K562 (cell line): Measurements from ENCODE around the gene ACTN1. TPM values are rescaled to one million over a fixed set of nuclear protein-coding genes. Genes with fewer than 3 reads are reported as not detected.

ENCODE experiments used
- ARID1B ChIP-seq: fragments of 450-650 bp; IDR thresholded peaks from 2 replicates; pipeline ENCODE4 v1.6.1; 2016; ENCODE audit warnings: antibody characterized with exemption, mild to moderate bottlenecking, inconsistent platforms
- ATF1 ChIP-seq, 2 experiments: fragments of 450-650 bp in 1 of 2; IDR thresholded peaks; 2 replicates each; pipeline ENCODE4 v1.6.1; 2016; ENCODE audit warnings: missing compliant biosample characterization in 1 of 2, missing genetic modification characterization in 1 of 2
- BHLHE40 ChIP-seq: IDR thresholded peaks from 2 replicates; pipeline ENCODE4 v1.6.1; 2011; ENCODE audit warnings: low read length, improper control_type of control experiment
- BRD9 ChIP-seq: fragments of 450-650 bp; IDR thresholded peaks from 2 replicates; pipeline ENCODE4 v1.6.1; 2018; ENCODE audit warnings: low read depth; ENCODE audit not compliant: partially characterized antibody
- CBX8 ChIP-seq: fragments of 200-600 bp; sonication (generic); IDR thresholded peaks from 2 replicates; pipeline ENCODE4 v1.6.1; 2012; ENCODE audit warnings: borderline replicate concordance, mixed run types, low read depth, mild to moderate bottlenecking, moderate library complexity, mixed read lengths, low read length, control low read depth, inconsistent platforms; ENCODE audit not compliant: poor library complexity, severe bottlenecking; ENCODE audit errors: extremely low read depth
- CCNT2 ChIP-seq: IDR thresholded peaks from 2 replicates; pipeline ENCODE4 v1.6.1; 2011; ENCODE audit warnings: borderline replicate concordance, low read depth, mild to moderate bottlenecking, moderate library complexity, mixed read lengths, low read length; ENCODE audit not compliant: insufficient read length; ENCODE audit errors: extremely low read depth
- CSDE1 ChIP-seq, 2 experiments: fragments of 450-650 bp; IDR thresholded peaks; 2 replicates each; pipeline ENCODE4 v1.6.1; 2016; ENCODE audit warnings: mild to moderate bottlenecking in 1 of 2
- ETS2 ChIP-seq: IDR thresholded peaks from 2 replicates; pipeline ENCODE4 v1.6.1; 2016; ENCODE audit warnings: borderline replicate concordance, missing genetic modification characterization, mild to moderate bottlenecking, moderate library complexity, missing compliant biosample characterization; ENCODE audit not compliant: poor library complexity, severe bottlenecking
- HDGF ChIP-seq: fragments of 450-650 bp; IDR thresholded peaks from 2 replicates; pipeline ENCODE4 v1.6.1; 2016
- HMG20A ChIP-seq: fragments of 450-650 bp; formaldehyde crosslinking; conservative IDR thresholded peaks from 2 replicates; pipeline ENCODE4 v1.4.0; 2020; ENCODE audit warnings: mild to moderate bottlenecking, mixed read lengths
- MEF2A ChIP-seq: IDR thresholded peaks from 2 replicates; pipeline ENCODE4 v1.6.1; 2011; ENCODE audit warnings: low read depth, mild to moderate bottlenecking, low read length, moderate library complexity; ENCODE audit not compliant: control insufficient read depth
- NFE2L1 ChIP-seq: fragments of 450-650 bp; IDR thresholded peaks from 2 replicates; pipeline ENCODE4 v1.6.1; 2016; ENCODE audit warnings: missing genetic modification characterization, low read depth, mild to moderate bottlenecking, missing compliant biosample characterization, moderate library complexity, borderline replicate concordance
- NFXL1 ChIP-seq: fragments of 450-650 bp; formaldehyde crosslinking; IDR thresholded peaks from 2 replicates; pipeline ENCODE4 v1.4.0; 2021; ENCODE audit warnings: mild to moderate bottlenecking
- NR2C2 ChIP-seq, 2 experiments: fragments of 200-800 bp in 1 of 2; sonication (Bioruptor generic) in 1 of 2; sonication (generic) in 1 of 2; formaldehyde crosslinking in 1 of 2; IDR thresholded peaks; 2 replicates each; pipeline versions ENCODE4 v1.6.1 to v1.8.0; 2016 to 2022; ENCODE audit warnings: mild to moderate bottlenecking in 1 of 2, missing compliant biosample characterization in 1 of 2, missing genetic modification characterization in 1 of 2, missing genetic modification reagents in 1 of 2
- PRPF4 ChIP-seq: fragments of 200-400 bp; formaldehyde crosslinking; IDR thresholded peaks from one replicate; pipeline ENCODE4 v1.6.1; 2017; ENCODE audit warnings: low read length, low read depth, mild to moderate bottlenecking; ENCODE audit not compliant: insufficient read depth, poor library complexity, severe bottlenecking
- SMAD4 ChIP-seq: fragments of 250-450 bp; sonication (Bioruptor Pico); conservative IDR thresholded peaks from 2 replicates; pipeline ENCODE4 v1.8.0; 2021; ENCODE audit warnings: inconsistent platforms, mild to moderate bottlenecking, moderate library complexity
- TARDBP ChIP-seq: fragments of 450-650 bp; IDR thresholded peaks from 2 replicates; pipeline ENCODE4 v1.6.1; 2016
- TBP ChIP-seq: optimal IDR thresholded peaks from 2 replicates; pipeline ENCODE3; 2011; ENCODE audit warnings: low read depth, low read length, improper control_type of control experiment
- TEAD4 ChIP-seq, 2 experiments: sonication (generic) in 1 of 2; formaldehyde crosslinking in 1 of 2; IDR thresholded peaks; 2 replicates each; pipeline versions ENCODE4 v1.6.1 to v1.8.0; 2012 to 2022; ENCODE audit warnings: borderline replicate concordance in 1 of 2, inconsistent platforms in 1 of 2, low read length in 1 of 2, mild to moderate bottlenecking in 1 of 2, missing genetic modification reagents in 1 of 2
- ZNF197 ChIP-seq: fragments of 200-800 bp; sonication (Bioruptor generic); IDR thresholded peaks from 2 replicates; pipeline ENCODE4 v1.6.1; 2016; ENCODE audit warnings: low read depth, missing genetic modification characterization, missing compliant biosample characterization
- polyA plus RNA-seq, 8 experiments: library from polyadenylated mRNA; depleted of rRNA in 4 of 8; stranded (reverse) in 5 of 8; unstranded in 3 of 8; fragments of >200 nt; fragmentation: Nextera tagmentation in 2 of 8; fragmentation: Illumina TruSeq in 1 of 8; extraction: Ambion mirVana in 2 of 8; extraction: Trizol in 1 of 8; gene quantifications; 2 replicates each; pipeline versions ENCODE4 v1.2.1 to v1.2.3, GENCODE V29; 2011 to 2014; ENCODE audit warnings: inconsistent platforms in 1 of 8, missing spikeins in 1 of 8
- total RNA-seq, 7 experiments: library from RNA; depleted of rRNA in 6 of 7; stranded (reverse); fragments of >200 nt in 6 of 7; fragmentation: Illumina TruSeq in 2 of 7; extraction: Trizol in 2 of 7; gene quantifications; 2 replicates each; pipeline versions ENCODE4 v1.2.1 to v1.2.3, GENCODE V29; 2011 to 2021; ENCODE audit warnings: low replicate concordance in 1 of 7
- TF ChIP-seq, protein P1 (sequence below): fragments of 450-650 bp; IDR thresholded peaks from 2 replicates; pipeline ENCODE4 v1.6.1; 2017; ENCODE audit warnings: antibody characterized with exemption
- TF ChIP-seq, protein P2 (sequence below): fragments of 450-650 bp; formaldehyde crosslinking; IDR thresholded peaks from 2 replicates; pipeline ENCODE4 v1.4.0; 2020; ENCODE audit warnings: mild to moderate bottlenecking, moderate library complexity
- TF ChIP-seq, protein P3 (sequence below): fragments of 450-650 bp; formaldehyde crosslinking; conservative IDR thresholded peaks from 2 replicates; pipeline ENCODE4 v1.4.0; 2022; ENCODE audit warnings: mild to moderate bottlenecking, missing genetic modification characterization

The ACTN1 gene
- total and polyA plus RNA-seq, 9 of the 15 experiments (the other 6 are each of a cell fraction or from before 2014, with no cell fraction given): 2.2 to 67.7 (median 34.5) TPM

DNA sequence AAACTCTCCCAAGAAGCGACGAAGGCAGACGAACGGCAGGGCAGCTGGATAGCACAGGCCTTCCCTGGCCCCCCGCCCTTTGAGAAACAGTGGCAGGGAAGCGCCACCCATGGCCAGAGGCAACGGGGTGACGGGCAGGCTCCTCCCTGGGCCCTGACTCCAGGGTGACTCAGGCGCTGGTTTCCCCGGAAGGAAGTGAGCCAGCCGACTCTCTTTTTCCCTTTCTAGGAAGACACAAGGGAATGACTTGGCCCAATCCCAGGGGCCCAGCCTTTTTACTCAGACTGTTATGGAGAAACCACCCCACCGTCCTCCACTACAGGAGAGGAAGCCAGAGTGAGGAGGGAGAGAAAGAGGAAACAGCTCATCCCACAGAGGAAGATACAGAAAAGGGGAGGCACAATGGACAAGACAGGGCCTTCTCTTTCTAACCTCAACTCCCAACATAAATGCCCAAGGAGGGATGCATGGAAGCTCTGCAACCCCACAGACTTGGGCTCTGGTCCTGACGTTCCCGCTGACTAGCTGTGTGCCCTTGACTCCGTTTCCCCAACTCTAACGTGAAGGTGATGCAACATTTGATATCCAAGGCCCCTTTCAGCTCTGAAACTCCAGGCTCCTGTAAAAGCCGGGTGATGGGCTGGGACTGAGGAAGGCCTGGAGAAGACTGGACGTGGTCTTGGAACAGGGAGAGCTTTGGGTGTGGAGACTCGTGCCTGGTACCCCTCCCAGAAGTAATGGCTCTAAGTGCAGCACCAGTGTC is 27.9 kb downstream of the ACTN1 start (continued):
- TF ChIP-seq, protein P1, sequence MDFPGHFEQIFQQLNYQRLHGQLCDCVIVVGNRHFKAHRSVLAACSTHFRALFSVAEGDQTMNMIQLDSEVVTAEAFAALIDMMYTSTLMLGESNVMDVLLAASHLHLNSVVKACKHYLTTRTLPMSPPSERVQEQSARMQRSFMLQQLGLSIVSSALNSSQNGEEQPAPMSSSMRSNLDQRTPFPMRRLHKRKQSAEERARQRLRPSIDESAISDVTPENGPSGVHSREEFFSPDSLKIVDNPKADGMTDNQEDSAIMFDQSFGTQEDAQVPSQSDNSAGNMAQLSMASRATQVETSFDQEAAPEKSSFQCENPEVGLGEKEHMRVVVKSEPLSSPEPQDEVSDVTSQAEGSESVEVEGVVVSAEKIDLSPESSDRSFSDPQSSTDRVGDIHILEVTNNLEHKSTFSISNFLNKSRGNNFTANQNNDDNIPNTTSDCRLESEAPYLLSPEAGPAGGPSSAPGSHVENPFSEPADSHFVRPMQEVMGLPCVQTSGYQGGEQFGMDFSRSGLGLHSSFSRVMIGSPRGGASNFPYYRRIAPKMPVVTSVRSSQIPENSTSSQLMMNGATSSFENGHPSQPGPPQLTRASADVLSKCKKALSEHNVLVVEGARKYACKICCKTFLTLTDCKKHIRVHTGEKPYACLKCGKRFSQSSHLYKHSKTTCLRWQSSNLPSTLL: no peak
- TF ChIP-seq TBP (no peak), CCNT2 (no peak), ZNF197 (no peak), SMAD4 (CRISPR knock-in tag) (no peak; the same call in 1 of the 2 replicates), CSDE1 (IDR thresholded peaks at IDR 0.05) (no peak), HMG20A (CRISPR knock-in tag) (no peak), ARID1B (0 out of 2 replicates have a peak, but pooled peaks have one; percentile 9), BRD9 (no peak), BHLHE40 (no peak), CBX8 (no peak), NFXL1 (no peak), HDGF (no peak), NFE2L1 (tag) (no peak), PRPF4 (no peak), TEAD4 (IDR thresholded peaks at IDR 0.05; ENCODE audit: low read length) (no peak), TEAD4 (CRISPR knock-in tag; IDR thresholded peaks at IDR 0.05; ENCODE audit: borderline replicate concordance) (no peak), ETS2 (tag) (no peak), NR2C2 (CRISPR knock-in tag; IDR thresholded peaks at IDR 0.05) (no peak), NR2C2 (tag; IDR thresholded peaks at IDR 0.05) (no peak), MEF2A (no peak), TARDBP (no peak), ATF1 (CRISPR knock-in tag; IDR thresholded peaks at IDR 0.05) (no peak), ATF1 (tag; IDR thresholded peaks at IDR 0.05) (no peak)
- TF ChIP-seq, protein P2, sequence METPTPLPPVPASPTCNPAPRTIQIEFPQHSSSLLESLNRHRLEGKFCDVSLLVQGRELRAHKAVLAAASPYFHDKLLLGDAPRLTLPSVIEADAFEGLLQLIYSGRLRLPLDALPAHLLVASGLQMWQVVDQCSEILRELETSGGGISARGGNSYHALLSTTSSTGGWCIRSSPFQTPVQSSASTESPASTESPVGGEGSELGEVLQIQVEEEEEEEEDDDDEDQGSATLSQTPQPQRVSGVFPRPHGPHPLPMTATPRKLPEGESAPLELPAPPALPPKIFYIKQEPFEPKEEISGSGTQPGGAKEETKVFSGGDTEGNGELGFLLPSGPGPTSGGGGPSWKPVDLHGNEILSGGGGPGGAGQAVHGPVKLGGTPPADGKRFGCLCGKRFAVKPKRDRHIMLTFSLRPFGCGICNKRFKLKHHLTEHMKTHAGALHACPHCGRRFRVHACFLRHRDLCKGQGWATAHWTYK (CRISPR knock-in tag): no peak
- TF ChIP-seq, protein P3, sequence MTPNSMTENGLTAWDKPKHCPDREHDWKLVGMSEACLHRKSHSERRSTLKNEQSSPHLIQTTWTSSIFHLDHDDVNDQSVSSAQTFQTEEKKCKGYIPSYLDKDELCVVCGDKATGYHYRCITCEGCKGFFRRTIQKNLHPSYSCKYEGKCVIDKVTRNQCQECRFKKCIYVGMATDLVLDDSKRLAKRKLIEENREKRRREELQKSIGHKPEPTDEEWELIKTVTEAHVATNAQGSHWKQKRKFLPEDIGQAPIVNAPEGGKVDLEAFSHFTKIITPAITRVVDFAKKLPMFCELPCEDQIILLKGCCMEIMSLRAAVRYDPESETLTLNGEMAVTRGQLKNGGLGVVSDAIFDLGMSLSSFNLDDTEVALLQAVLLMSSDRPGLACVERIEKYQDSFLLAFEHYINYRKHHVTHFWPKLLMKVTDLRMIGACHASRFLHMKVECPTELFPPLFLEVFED: no peak
